Hepatocyte (in vitro differentiated cells): ENCODE results near the gene TCFL5. TPM values are rescaled to one million over a fixed set of nuclear protein-coding genes. Genes with fewer than 3 reads are reported as not detected.
A peak's percentile ranks its signal among the peaks of the same experiment; 100 is the strongest.

Experiments used
- DNase-seq: peaks from one replicate; pipeline ENCODE4 v3.0.0-alpha.2; 2016; ENCODE audit warnings: low spot score
- H2AFZ ChIP-seq: fragments of 200-600 bp; sonication (generic); 2 replicates; pipeline ENCODE4 v1.6.0; 2016; ENCODE audit warnings: antibody characterized with exemption, mild to moderate bottlenecking
- H3K27ac ChIP-seq: fragments of 200-600 bp; sonication (generic); 2 replicates; pipeline ENCODE4 v1.5.1; 2016; ENCODE audit warnings: mild to moderate bottlenecking
- H3K27me3 ChIP-seq: fragments of 200-600 bp; sonication (generic); 2 replicates; pipeline ENCODE4 v1.6.1; 2016
- H3K36me3 ChIP-seq: fragments of 200-600 bp; sonication (generic); replicated peaks from 2 replicates; pipeline ENCODE4 v1.5.1; 2016; ENCODE audit warnings: low read depth; ENCODE audit not compliant: insufficient read depth
- H3K4me1 ChIP-seq: fragments of 200-600 bp; sonication (generic); 2 replicates; pipeline ENCODE4 v1.5.1; 2016; ENCODE audit warnings: mild to moderate bottlenecking, moderate library complexity; ENCODE audit not compliant: insufficient read depth
- H3K4me2 ChIP-seq: fragments of 200-600 bp; sonication (generic); 2 replicates; pipeline ENCODE4 v1.6.0; 2016
- H3K4me3 ChIP-seq: fragments of 200-600 bp; sonication (generic); 2 replicates; pipeline ENCODE4 v1.5.1; 2016; ENCODE audit warnings: mild to moderate bottlenecking
- H3K79me2 ChIP-seq: fragments of 200-600 bp; sonication (generic); 2 replicates; pipeline ENCODE4 v1.6.0; 2017; ENCODE audit warnings: mild to moderate bottlenecking
- H3K9me2 ChIP-seq: fragments of 200-600 bp; sonication (generic); replicated peaks from 2 replicates; pipeline ENCODE4 v1.6.0; 2017; ENCODE audit warnings: mild to moderate bottlenecking; ENCODE audit not compliant: insufficient read depth
- H3K9me3 ChIP-seq: fragments of 200-600 bp; sonication (generic); 2 replicates; pipeline ENCODE4 v1.5.1; 2016; ENCODE audit warnings: low read depth, mild to moderate bottlenecking
- H4K20me1 ChIP-seq: fragments of 200-600 bp; sonication (generic); 2 replicates; pipeline ENCODE4 v1.6.0; 2016; ENCODE audit warnings: mild to moderate bottlenecking; ENCODE audit not compliant: insufficient read depth, poor library complexity, severe bottlenecking
- EZH2 ChIP-seq: fragments of 200-600 bp; sonication (generic); IDR thresholded peaks from 2 replicates; pipeline ENCODE4 v1.6.1; 2016; ENCODE audit warnings: antibody characterized with exemption, mild to moderate bottlenecking, borderline replicate concordance
- EZH2phosphoT487 ChIP-seq: fragments of 200-600 bp; sonication (generic); IDR thresholded peaks from one replicate; pipeline ENCODE4 v1.6.1; 2018; ENCODE audit warnings: antibody characterized with exemption, mild to moderate bottlenecking, low read depth, moderate library complexity; ENCODE audit not compliant: unreplicated experiment, severe bottlenecking
- WGBS: methylation state at CpG from one replicate; pipeline ENCODE4 v1.1.6; 2016; ENCODE audit warnings: low lambda C conversion rate; ENCODE audit errors: missing lambda C conversion rate; 5-methylcytosine and 5-hydroxymethylcytosine counted together
- polyA plus RNA-seq: library from polyadenylated mRNA; unstranded; fragments of >200 nt; fragmentation: Nextera tagmentation; extraction: Ambion mirVana; gene quantifications from 2 replicates; pipeline ENCODE4 v1.2.1, GENCODE V29; 2016
- total RNA-seq: library from RNA; depleted of rRNA; stranded (reverse); fragments of >200 nt; gene quantifications from 2 replicates; pipeline ENCODE4 v1.2.3, GENCODE V29; 2014
- TF ChIP-seq, protein P1 (sequence below): fragments of 200-600 bp; sonication (generic); IDR thresholded peaks from 2 replicates; pipeline ENCODE4 v1.5.1; 2016; ENCODE audit warnings: antibody characterized with exemption, mild to moderate bottlenecking; ENCODE audit not compliant: poor library complexity

The TCFL5 gene
- total and polyA plus RNA-seq, 2 experiments from 2014 or later = 8.5 to 9.5 TPM

DNA sequence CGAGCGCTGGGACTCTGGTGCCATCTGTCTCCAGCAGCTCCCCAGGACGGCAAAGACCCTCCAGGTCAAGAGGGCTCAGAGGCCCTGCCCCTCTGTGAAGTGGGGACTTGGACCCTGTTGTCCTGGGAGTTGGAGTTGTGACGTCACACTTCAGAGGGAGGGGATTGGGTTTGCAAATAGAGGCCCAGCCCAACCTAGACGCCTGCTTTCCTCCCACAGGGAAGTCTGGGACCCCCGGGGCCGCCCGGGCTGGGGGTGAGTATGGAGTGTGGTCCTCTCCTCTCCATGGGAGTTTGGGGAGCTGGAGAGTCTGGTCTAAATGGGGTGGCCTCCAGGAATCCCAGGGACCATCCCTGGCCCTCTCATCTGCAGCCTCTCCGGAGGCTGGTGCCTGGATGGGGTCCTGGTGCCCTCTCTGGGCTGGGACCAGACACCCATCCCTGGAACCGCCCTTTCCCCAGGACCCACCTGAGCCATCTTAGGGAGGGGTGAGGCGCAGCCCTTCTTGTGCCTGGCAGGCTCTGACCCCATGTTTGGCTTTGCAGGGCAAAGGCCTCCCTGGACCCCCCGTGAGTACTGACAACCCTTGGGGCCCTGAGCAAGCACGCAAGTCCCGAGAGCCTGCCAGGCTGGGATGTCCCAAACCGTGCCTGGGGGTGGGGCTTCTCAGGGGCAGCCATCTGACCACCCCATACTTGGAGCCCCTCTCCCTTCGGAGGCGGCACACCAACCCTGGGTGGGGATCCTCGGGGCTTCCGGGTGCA lies 40.5 kb downstream of the TCFL5 start:
- Histone ChIP-seq H3K4me1 (peaks cover 37% of the 10 kb centered on the region), H3K79me2 (no peaks in the 10 kb centered on the region), H3K9me2 (no peaks in the 10 kb centered on the region), H3K36me3 (no peaks in the 10 kb centered on the region), H4K20me1 (no peaks in the 10 kb centered on the region), H3K9me3 (no peaks in the 10 kb centered on the region), H3K4me2 (no peak overlapping the region), H3K4me3 (no peak overlapping the region), H3K27me3 (peaks cover 12% of the 10 kb centered on the region), H2AFZ (no peak overlapping the region), H3K27ac (no peak overlapping the region)
- TF ChIP-seq EZH2 = no peak
- DNase-seq = no peak
- 91% methylated on average over 18 of the region's 19 CpGs for WGBS

DNA sequence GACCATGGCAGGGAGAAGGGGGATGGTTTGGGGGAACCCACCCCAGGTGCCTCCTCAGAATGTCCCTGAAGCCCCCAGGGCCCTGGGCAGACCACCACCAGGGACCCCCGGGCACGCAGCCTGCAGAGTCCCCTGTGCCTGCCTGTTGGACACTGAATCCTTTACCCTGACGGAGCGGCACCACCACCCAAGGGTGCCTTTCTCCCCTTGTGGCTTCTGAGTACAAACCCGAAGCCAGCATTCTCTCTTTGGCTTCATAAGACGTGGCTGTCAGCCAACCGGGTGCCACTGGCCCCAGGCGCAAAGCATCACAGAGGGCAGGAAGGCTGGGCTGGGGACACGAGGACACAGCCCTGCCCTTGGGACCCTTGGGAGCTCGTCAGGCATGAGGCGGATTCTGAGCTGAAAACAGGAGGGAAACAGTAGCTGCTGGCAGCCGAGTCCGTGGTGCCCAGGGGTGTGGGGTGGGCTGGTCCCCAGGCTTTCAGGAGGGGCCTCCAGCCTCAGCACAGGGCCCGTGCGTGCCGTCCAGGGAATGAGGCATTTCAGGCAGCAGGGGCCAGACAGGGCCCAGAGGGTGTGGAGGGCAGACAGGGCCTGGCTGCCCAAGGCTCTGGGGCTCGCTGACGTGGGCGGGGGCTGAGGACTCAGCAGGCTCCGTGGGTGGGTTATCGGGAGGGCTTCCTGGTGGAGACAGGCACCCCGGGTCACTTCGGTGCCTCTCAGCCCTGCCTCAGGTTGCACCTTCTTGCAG lies 41.2 kb downstream of the TCFL5 start:
- H3K4me2 ChIP-seq = no peak overlapping the region
- H3K27me3 ChIP-seq = peaks cover 19% of the 10 kb centered on the region
- DNase-seq = no peak

DNA sequence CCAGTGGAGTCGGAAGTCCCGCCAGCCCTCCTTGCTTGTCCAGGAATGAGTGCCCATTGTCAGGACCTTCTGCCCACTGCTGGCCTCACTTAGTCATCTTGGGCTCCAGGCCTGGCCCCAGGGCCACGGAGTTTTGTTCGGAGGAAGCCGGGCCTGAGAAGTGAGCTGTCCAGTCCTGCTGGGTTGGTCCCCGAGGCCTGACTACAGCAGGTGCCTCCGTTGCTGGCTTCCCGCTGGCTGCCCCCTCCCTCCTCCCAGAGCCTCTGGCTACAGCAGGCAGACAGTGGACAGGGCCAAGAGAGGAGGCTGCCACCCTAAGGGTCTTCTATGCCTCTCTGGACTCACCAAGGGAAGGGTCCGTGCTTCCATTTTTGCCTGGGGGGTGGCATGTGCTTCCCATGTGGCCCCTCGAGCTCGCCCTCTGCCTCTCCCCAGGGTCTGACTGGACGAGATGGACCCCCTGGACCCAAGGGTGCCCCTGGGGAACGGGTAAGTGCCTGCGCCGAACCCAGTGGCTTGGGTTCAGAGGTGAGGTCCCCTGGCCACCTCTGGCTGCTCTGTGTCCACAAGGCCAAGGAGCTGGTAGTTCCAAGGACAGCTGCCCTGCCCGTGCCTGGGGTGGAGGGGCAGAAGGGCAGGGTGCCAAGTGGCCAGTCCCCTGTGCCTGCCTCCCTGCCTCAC lies 42.0 kb downstream of the TCFL5 start:
- no peaks in the 10 kb centered on the region for H3K36me3 ChIP-seq
- no peak overlapping the region for H2AFZ ChIP-seq
- H4K20me1 ChIP-seq = no peaks in the 10 kb centered on the region
- H3K4me3 ChIP-seq = no peak overlapping the region
- no peaks in the 10 kb centered on the region for H3K79me2 ChIP-seq
- H3K9me3 ChIP-seq = no peaks in the 10 kb centered on the region
- peaks cover 19% of the 10 kb centered on the region for H3K27me3 ChIP-seq
- no peak overlapping the region for H3K27ac ChIP-seq
- 87% methylated on average over 16 of the region's 16 CpGs for WGBS
- no peak for DNase-seq
- peak overlapping the region; percentile 92 for H3K4me2 ChIP-seq
- TF ChIP-seq, protein P1, sequence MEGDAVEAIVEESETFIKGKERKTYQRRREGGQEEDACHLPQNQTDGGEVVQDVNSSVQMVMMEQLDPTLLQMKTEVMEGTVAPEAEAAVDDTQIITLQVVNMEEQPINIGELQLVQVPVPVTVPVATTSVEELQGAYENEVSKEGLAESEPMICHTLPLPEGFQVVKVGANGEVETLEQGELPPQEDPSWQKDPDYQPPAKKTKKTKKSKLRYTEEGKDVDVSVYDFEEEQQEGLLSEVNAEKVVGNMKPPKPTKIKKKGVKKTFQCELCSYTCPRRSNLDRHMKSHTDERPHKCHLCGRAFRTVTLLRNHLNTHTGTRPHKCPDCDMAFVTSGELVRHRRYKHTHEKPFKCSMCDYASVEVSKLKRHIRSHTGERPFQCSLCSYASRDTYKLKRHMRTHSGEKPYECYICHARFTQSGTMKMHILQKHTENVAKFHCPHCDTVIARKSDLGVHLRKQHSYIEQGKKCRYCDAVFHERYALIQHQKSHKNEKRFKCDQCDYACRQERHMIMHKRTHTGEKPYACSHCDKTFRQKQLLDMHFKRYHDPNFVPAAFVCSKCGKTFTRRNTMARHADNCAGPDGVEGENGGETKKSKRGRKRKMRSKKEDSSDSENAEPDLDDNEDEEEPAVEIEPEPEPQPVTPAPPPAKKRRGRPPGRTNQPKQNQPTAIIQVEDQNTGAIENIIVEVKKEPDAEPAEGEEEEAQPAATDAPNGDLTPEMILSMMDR = no peak
- no peak for TF ChIP-seq EZH2phosphoT487
- no peak for TF ChIP-seq EZH2
- no peaks in the 10 kb centered on the region for H3K9me2 ChIP-seq
- peaks cover 47% of the 10 kb centered on the region for H3K4me1 ChIP-seq

More for the DNA sequence above, 41.2 kb downstream of the TCFL5 start:
- no peaks in the 10 kb centered on the region for H3K9me3 ChIP-seq
- H3K27ac ChIP-seq = no peak overlapping the region
- no peak overlapping the region for H3K4me3 ChIP-seq
- H2AFZ ChIP-seq = no peak overlapping the region
- H3K36me3 ChIP-seq = no peaks in the 10 kb centered on the region
- no peak for TF ChIP-seq EZH2phosphoT487
- TF ChIP-seq, protein P1 = no peak
- no peak for TF ChIP-seq EZH2
- no peaks in the 10 kb centered on the region for H4K20me1 ChIP-seq
- 85% methylated on average over 21 of the region's 23 CpGs for WGBS
- no peaks in the 10 kb centered on the region for H3K9me2 ChIP-seq
- H3K79me2 ChIP-seq = no peaks in the 10 kb centered on the region
- H3K4me1 ChIP-seq = peaks cover 45% of the 10 kb centered on the region
